Spinal cord (tissue), 10 donors: ENCODE data around the gene PPTC7. TPM values are rescaled to one million over a fixed set of nuclear protein-coding genes. Genes with fewer than 3 reads are reported as not detected.

ENCODE experiments used
- DNase-seq, 6 donors: peaks; one replicate each; pipeline versions ENCODE4 v3.0.0 to v3.0.0-alpha.2; 2013 to 2015; ENCODE audit warnings: low spot score in 6 of 6, low read depth in 4 of 6
- H3K27ac ChIP-seq: one replicate; pipeline ENCODE4 v1.5.1; 2013; ENCODE audit warnings: low read depth, low read length, control low read depth
- H3K27me3 ChIP-seq: one replicate; pipeline ENCODE4 v1.6.1; 2013; ENCODE audit warnings: low read length; ENCODE audit not compliant: control insufficient read depth, insufficient read depth
- H3K36me3 ChIP-seq: one replicate; pipeline ENCODE4 v1.6.1; 2013; ENCODE audit warnings: low read length; ENCODE audit not compliant: control insufficient read depth, insufficient read depth
- H3K4me1 ChIP-seq: one replicate; pipeline ENCODE4 v1.6.1; 2013; ENCODE audit warnings: low read length; ENCODE audit not compliant: control insufficient read depth, insufficient read depth
- H3K4me3 ChIP-seq: one replicate; pipeline ENCODE4 v1.5.1; 2013; ENCODE audit warnings: low read depth, low read length, control low read depth
- H3K9me3 ChIP-seq: one replicate; pipeline ENCODE4 v1.6.1; 2013; ENCODE audit warnings: low read length; ENCODE audit not compliant: control insufficient read depth, insufficient read depth
- whole genome bisulfite sequencing: methylation state at CpG from one replicate; pipeline ENCODE4 v1.1.5; 2013; ENCODE audit warnings: missing lambda C conversion rate; ENCODE audit not compliant: insufficient coverage; 5-methylcytosine and 5-hydroxymethylcytosine counted together
- long read RNA-seq, 4 donors: transcript quantifications; one replicate each; lab custom pipeline, GENCODE V29; 2026
- polyA plus RNA-seq, 2 donors: library from polyadenylated mRNA; unstranded; fragments of 120-200 nt; gene quantifications; one replicate each; pipeline ENCODE4 v1.2.1, GENCODE V29; 2013; ENCODE audit not compliant: insufficient read length in 2 of 2
- total RNA-seq, 2 donors: library from RNA; depleted of rRNA in 1 of 2; stranded (reverse); fragments of 120-200 nt in 1 of 2; fragments of >200 nt in 1 of 2; gene quantifications; one replicate each; pipeline versions ENCODE4 v1.2.3 to v1.2.4, GENCODE V29; 2013 to 2014
- donor health status: healthy.

Gene PPTC7, protein sequence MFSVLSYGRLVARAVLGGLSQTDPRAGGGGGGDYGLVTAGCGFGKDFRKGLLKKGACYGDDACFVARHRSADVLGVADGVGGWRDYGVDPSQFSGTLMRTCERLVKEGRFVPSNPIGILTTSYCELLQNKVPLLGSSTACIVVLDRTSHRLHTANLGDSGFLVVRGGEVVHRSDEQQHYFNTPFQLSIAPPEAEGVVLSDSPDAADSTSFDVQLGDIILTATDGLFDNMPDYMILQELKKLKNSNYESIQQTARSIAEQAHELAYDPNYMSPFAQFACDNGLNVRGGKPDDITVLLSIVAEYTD
- total RNA-seq (10 to 100 TPM in 1 of 2 donors, 1 to 10 TPM in 1; 6.4 to 29.6 TPM), polyA plus RNA-seq (10 to 100 TPM; 18.9 to 23.1 TPM)
- long read RNA-seq, donor 1, full-length matches to known transcripts = 5 of 24 reads
- long read RNA-seq, donor 1, partial matches to known transcripts = 19 of 24 reads
- long read RNA-seq, donor 1, other reads (novel, unspliced or antisense) = 0 of 24 reads
- long read RNA-seq, donor 2, full-length matches to known transcripts = 4 of 4 reads
- long read RNA-seq, donor 2, partial matches to known transcripts = 0 of 4 reads
- long read RNA-seq, donor 2, other reads (novel, unspliced or antisense) = 0 of 4 reads
- long read RNA-seq, donor 3, full-length matches to known transcripts = 1 of 1 reads
- long read RNA-seq, donor 3, partial matches to known transcripts = 0 of 1 reads
- long read RNA-seq, donor 3, other reads (novel, unspliced or antisense) = 0 of 1 reads
- long read RNA-seq, donor 4 = 0 reads

DNA sequence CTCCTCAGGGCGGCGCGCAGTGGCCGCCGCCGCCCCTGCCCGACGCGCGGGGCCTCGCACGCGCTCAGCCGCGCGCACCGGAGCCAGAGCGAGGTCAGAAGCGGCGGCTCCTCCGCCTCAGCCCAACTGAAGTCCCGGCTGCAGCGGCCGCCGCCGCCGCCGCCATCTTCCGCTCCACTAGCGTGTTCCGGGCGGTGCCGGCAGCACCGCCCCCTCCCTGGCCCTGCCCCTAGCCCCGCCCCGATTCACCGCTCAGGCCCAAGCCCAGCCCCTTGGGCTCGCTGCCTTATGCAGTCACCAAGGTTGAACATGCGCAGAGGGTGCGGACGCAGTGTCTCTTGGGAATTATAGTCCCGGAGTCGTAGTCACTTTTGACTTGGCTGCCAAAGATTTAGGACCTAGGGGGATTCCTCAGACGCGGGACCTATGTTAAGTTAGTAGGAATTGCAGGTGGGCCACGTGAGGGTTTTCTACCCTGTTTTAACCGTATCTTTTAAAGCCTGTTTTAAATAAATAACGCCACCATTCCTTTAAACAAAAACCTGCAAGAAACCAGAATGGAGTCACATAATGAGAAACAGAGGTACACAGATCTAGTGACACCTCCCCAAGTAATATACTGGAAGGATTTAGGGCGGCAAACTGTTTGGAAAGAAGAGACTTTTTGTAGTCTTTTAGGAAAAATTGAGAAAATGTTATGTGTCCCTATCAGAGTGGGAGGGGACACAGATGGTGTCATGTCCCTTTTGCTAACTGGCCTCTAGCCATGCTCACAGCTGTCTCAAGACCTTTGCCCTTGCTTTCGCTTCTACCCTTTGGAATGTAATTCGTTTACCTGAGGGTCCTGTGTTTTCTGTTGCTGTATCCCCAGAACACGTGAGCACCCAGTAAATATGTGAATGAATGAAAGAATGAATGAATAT is at the start of gene PPTC7:
Gene PPTC7 (minus strand): TSS at position 182 of the 923 bp plus-strand sequence. CDS start 287 bp downstream, outside the sequence.
- DNase-seq = peak; percentile 89 to 99 (median 96)
- H3K4me3 ChIP-seq = peak within 1 kb of the TSS; percentile 74
- H3K27ac ChIP-seq = peak within 1 kb of the TSS; percentile 62
- peaks cover 17% of the 10 kb centered on the region for H3K4me1 ChIP-seq
- H3K9me3 ChIP-seq = no peaks in the 10 kb centered on the region
- no peaks in the 10 kb centered on the region for H3K36me3 ChIP-seq
- no peaks in the 10 kb centered on the region for H3K27me3 ChIP-seq
- under 1% methylated on average over 43 of the region's 52 CpGs for WGBS

DNA sequence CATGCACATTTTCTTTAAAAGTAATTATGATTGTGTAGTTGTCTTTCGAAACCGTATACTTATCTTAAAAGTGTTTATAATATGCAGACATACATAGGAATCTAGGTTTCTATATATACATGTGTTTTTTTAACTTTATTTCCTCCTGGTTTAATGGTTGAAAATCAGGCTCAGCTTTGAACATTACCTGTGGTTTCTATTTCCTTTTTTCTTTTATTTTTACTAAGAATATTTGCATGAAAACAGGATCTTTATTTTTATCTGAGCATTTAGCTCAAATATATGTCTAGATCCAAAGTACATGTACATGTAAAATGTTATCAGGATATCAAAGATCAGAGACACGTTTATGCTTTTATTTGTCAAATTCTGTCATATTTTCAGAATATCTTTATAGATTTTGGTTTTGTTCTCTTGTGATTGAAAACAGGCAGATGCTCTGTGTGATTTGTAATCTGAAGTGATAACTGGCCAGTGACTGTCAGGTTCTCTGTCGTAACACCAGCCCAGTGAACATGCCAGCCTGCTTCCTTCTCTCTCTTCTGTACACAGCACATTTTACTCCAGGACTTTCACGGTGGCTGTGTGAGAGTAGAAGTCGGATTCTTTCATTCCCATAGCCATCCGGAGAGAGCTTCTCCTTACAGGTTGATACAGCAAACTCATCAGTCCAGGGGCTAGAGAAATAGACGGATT is 44.5 kb upstream of the PPTC7 start:
- Histone ChIP-seq H3K4me3 (no peak overlapping the region), H3K27me3 (no peaks in the 10 kb centered on the region), H3K27ac (no peak overlapping the region), H3K4me1 (no peaks in the 10 kb centered on the region), H3K36me3 (peaks cover 24% of the 10 kb centered on the region), H3K9me3 (no peaks in the 10 kb centered on the region)
- WGBS = no CpG with 5 or more reads among the region's 8 CpGs
- no peak for DNase-seq

DNA sequence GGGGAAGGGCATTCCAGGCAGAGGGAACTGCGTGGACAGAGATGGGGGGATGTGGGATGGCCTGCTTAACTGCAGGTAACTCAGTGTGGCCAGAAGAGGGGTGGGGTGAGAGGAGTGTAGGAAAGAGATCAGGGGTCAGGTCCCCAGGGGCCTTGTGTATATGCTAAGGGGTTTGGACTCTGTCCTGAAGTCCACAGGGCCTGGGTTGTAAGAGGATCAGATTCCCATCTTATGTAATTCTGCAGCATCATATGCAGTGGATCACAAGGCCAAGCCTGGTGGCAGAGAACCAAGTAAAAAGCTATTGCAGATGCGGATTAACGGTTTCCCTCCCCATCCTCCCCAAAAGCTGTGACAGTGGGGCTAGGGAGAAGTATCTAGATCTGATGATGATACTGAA is 39.5 kb upstream of the PPTC7 start:
- H3K27ac ChIP-seq = no peak overlapping the region
- no peak for DNase-seq
- no peaks in the 10 kb centered on the region for H3K27me3 ChIP-seq
- H3K4me1 ChIP-seq = no peaks in the 10 kb centered on the region
- H3K36me3 ChIP-seq = peaks cover 29% of the 10 kb centered on the region
- WGBS = 94% methylated on average over 1 of the region's 3 CpGs
- H3K4me3 ChIP-seq = no peak overlapping the region
- no peaks in the 10 kb centered on the region for H3K9me3 ChIP-seq

DNA sequence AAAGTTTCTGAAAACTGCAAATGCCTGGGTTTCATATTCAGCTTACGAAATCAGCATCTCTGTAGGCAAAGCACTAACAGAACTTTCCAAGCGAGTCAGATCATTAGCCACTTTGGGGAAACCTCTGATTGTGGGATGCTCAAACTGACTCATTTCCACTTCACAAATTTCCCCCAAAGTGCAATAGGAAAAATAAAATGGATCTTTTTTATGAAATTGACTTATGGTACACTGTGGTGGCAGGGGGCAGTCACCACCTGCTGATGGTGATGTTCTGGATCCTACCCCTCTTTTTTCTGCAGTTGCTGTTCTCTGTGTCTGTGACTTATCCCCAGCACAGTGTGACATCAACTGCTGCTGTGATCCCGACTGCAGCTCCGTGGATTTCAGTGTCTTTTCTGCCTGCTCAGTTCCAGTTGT is 36.4 kb upstream of the PPTC7 start:
- peaks cover 26% of the 10 kb centered on the region for H3K36me3 ChIP-seq
- no peak for DNase-seq
- no peaks in the 10 kb centered on the region for H3K9me3 ChIP-seq
- 50% methylated on average over 2 of the region's 4 CpGs for WGBS
- no peaks in the 10 kb centered on the region for H3K27me3 ChIP-seq
- H3K4me1 ChIP-seq = no peaks in the 10 kb centered on the region
- no peak overlapping the region for H3K4me3 ChIP-seq
- no peak overlapping the region for H3K27ac ChIP-seq

DNA sequence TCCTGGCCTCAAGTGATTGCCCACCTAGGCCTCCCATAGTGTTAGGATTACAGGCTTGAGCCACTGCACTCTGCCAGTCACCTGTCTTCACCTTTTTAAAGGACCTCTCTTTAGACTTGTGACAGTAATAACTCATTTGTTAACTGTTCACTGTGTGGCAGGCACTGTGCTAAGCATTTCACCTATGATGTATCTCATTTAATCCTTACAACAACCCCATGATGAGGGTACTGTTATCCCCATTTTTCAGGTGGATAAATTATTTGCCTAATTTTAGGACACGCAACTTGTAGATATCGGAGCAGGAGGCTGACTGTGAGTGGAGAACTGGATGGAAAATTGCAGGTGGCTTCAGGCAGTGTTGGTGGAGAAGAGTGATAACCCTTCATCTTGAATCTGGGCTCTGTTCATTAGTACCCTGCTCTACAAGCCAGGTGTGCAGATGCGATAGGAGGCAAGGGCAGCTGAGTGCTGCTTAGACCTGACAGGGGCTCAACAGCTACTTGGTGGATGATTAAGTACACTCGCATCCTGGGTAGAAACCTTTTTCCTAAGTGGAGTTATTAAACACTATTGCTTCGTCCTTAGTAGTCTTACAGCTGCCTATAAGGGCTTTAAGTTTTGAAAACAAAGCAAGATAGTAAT is 33.5 kb upstream of the PPTC7 start:
- peaks cover 10% of the 10 kb centered on the region for H3K4me1 ChIP-seq

DNA sequence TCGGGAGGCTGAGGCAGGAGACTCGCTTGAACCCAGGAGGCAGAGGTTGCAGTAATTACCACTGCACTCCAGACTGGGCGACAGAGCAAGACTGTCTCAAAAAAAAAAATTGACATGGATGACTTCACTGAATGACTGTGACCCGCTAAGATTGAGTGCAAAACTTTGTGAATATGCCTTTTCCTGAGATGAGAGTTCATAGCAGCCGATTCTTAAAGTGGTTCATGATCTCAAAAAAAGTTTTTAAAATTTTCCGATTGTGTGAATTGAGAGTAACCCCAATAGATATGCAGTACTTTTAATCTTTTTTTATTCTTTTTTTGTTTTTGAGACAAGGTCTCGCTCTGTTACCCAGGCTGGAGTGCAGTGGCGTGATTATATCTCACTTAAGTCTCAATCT is 32.1 kb upstream of the PPTC7 start:
- Histone ChIP-seq H3K4me3 (no peak overlapping the region), H3K36me3 (peaks cover 7% of the 10 kb centered on the region), H3K9me3 (no peaks in the 10 kb centered on the region), H3K4me1 (peaks cover 10% of the 10 kb centered on the region), H3K27ac (no peak overlapping the region), H3K27me3 (no peaks in the 10 kb centered on the region)
- no peak for DNase-seq
- 94% methylated on average over 5 of the region's 8 CpGs for WGBS

More for the DNA sequence above, 33.5 kb upstream of the PPTC7 start:
- no peak for DNase-seq
- H3K36me3 ChIP-seq = peaks cover 7% of the 10 kb centered on the region
- WGBS = 100% methylated on average over 3 of the region's 5 CpGs
- no peaks in the 10 kb centered on the region for H3K9me3 ChIP-seq
- no peak overlapping the region for H3K4me3 ChIP-seq
- H3K27me3 ChIP-seq = no peaks in the 10 kb centered on the region
- H3K27ac ChIP-seq = no peak overlapping the region

DNA sequence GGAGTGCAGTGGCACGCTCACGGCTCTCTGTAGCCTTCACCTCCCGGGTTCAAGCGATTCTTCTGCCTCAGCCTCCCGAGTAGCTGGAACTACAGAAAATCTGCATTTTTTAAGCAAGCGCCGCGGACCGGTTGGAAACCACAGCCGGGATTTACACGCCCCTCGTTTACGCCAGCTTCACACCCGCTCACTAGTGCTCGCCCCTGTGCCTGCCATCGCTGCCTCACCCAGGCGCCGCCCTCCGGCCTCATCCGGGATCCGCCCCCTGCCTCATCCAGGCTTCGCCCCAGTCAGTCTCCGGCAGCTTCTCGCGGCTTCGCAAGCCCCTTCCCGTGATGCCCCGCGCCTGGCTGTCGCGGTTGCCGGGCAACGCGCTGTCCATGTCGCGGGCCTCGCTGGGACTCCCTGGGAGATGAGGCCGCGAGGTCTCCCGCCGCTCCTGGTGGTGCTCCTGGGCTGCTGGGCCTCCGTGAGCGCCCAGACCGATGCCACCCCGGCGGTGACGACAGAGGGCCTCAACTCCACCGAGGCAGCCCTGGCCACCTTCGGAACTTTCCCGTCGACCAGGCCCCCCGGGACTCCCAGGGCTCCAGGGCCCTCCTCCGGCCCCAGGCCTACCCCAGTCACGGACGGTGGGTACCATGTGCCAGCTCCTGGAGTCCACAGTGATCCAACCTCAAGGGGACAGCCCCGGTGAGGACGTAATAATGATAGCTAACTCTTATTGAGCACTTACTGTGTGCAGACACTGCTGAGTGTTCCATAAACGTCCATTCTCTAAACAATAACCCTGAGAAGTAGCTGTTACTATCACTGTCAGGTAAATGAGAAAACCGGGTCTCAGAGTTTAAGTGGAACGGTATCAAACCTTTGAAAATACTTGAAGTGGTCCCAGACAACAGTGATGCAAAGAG is 30.9 kb upstream of the PPTC7 start, which contains the start of gene TCTN1:
Gene TCTN1 (plus strand): TSS at position 359 of the 914 bp plus-strand sequence. CDS start 54 bp downstream, at position 413.
- Histone ChIP-seq H3K9me3 (no peaks in the 10 kb centered on the region), H3K4me3 (peak within 1 kb of the TSS; percentile 78), H3K27ac (peak within 1 kb of the TSS; percentile 44), H3K27me3 (no peaks in the 10 kb centered on the region), H3K36me3 (peaks cover 4% of the 10 kb centered on the region), H3K4me1 (peaks cover 10% of the 10 kb centered on the region)
- peak; percentile 78 to 98 (median 86) for DNase-seq
- WGBS = under 1% methylated on average over 59 of the region's 60 CpGs
